ENCODE data around the gene ACACB. TPM values are rescaled to one million over a fixed set of nuclear protein-coding genes. Genes with fewer than 3 reads are reported as not detected.
A peak's percentile ranks its signal among the peaks of the same experiment; 100 is the strongest.

The ACACB gene
- total RNA-seq, 4 donors from 2014 or later: 69.5 to 132 (median 93.6) TPM

GRCh38 chr12:109131154-109132050, 15.0 kb downstream of the ACACB start:
- peaks cover 0 to 3% (median under 1%) of the 10 kb centered on the region in 4 donors for H3K4me1 ChIP-seq
- 53 to 71% methylated on average over 3 to 24 of the region's 24 CpGs for WGBS, 2 donors (ENCODE audit: low coverage in 1 of 2)

GRCh38 chr12:109134186-109134917, 18.0 kb downstream of the ACACB start:
- WGBS, 2 donors (ENCODE audit: low coverage in 1 of 2): 43 to 51% methylated on average over 1 to 6 of the region's 6 CpGs
- Histone ChIP-seq H3K4me1 (peaks cover 0 to 8% (median 0%) of the 10 kb centered on the region in 4 donors), H3K36me3 (peaks cover 0 to 3% (median 0%) of the 10 kb centered on the region in 4 donors), H3K27me3 (no peaks in the 10 kb centered on the region), H3K27ac (peak overlapping the region in 3 of 4 donors; percentile 30 to 53 (median 36)), H3K9me3 (no peaks in the 10 kb centered on the region), H3K4me3 (no peak overlapping the region)
- in situ Hi-C loops (cut with MboI; ENCODE audit: low pct_ligation_motif_present in 1 of 4, low pct_unique_long_range_greater_than_20kb in 1 of 4, low sequenced_read_pairs in 3 of 4) (no loop called here), intact Hi-C loops (cut with DNase I; ENCODE audit: low total_unique reads) (no loop called here)
- TF ChIP-seq POLR2A (IDR thresholded peaks at IDR 0.05): no peak
- no peak for TF ChIP-seq POLR2AphosphoS5 (IDR thresholded peaks at IDR 0.05)
- TF ChIP-seq CTCF (IDR thresholded peaks at IDR 0.05): peak; percentile 30 to 49 (median 41)
- DNase-seq: no peak

More at GRCh38 chr12:109131154-109132050, 15.0 kb downstream of the ACACB start:
- Histone ChIP-seq H3K27ac (peak overlapping the region; percentile 7 to 79 (median 57)), H3K4me3 (no peak overlapping the region), H3K36me3 (peaks cover 0 to 3% (median 0%) of the 10 kb centered on the region in 4 donors), H3K9me3 (no peaks in the 10 kb centered on the region), H3K27me3 (no peaks in the 10 kb centered on the region)
- DNase-seq: peak; percentile 44
- in situ Hi-C loops (cut with MboI; ENCODE audit: low pct_ligation_motif_present in 1 of 4, low pct_unique_long_range_greater_than_20kb in 1 of 4, low sequenced_read_pairs in 3 of 4) (no loop called here), intact Hi-C loops (cut with DNase I; ENCODE audit: low total_unique reads) (loop anchor here (1.0 kb wide), 1 partner anchor 32 kb away; no protein-coding TSS in a partner anchor)
- TF ChIP-seq POLR2A (IDR thresholded peaks at IDR 0.05): no peak
- no peak for TF ChIP-seq CTCF (IDR thresholded peaks at IDR 0.05)
- TF ChIP-seq POLR2AphosphoS5 (IDR thresholded peaks at IDR 0.05): no peak
- no peak for TF ChIP-seq EP300 (IDR thresholded peaks at IDR 0.05; ENCODE audit: low read depth)

GRCh38 chr12:109137055-109137454, 20.7 kb downstream of the ACACB start:
- H3K27me3 ChIP-seq: no peaks in the 10 kb centered on the region
- no peak for TF ChIP-seq CTCF (IDR thresholded peaks at IDR 0.05)
- no peak for TF ChIP-seq EP300 (IDR thresholded peaks at IDR 0.05; ENCODE audit: low read depth)
- TF ChIP-seq POLR2AphosphoS5 (IDR thresholded peaks at IDR 0.05): no peak
- TF ChIP-seq POLR2A (IDR thresholded peaks at IDR 0.05): no peak
- no peak for DNase-seq
- H3K27ac ChIP-seq: peak overlapping the region; percentile 6 to 33 (median 22)
- intact Hi-C loops (cut with DNase I; ENCODE audit: low total_unique reads): no loop called here
- H3K4me1 ChIP-seq: peaks cover 0 to 8% (median 0%) of the 10 kb centered on the region in 4 donors
- WGBS, 2 donors (ENCODE audit: low coverage in 1 of 2): 60 to 83% methylated on average over 2 of the region's 2 CpGs
- H3K36me3 ChIP-seq: peaks cover 0 to 6% (median 2%) of the 10 kb centered on the region in 4 donors
- in situ Hi-C loops (cut with MboI; ENCODE audit: low pct_ligation_motif_present in 1 of 4, low pct_unique_long_range_greater_than_20kb in 1 of 4, low sequenced_read_pairs in 3 of 4): no loop called here
- H3K4me3 ChIP-seq: no peak overlapping the region
- H3K9me3 ChIP-seq: no peaks in the 10 kb centered on the region

- Histone ChIP-seq H3K9me3 (no peaks in the 10 kb centered on the region), H3K4me3 (no peak overlapping the region), H3K36me3 (peaks cover 0 to 6% (median 2%) of the 10 kb centered on the region in 4 donors), H3K27ac (no peak overlapping the region), H3K4me1 (peaks cover 0 to 22% (median 4%) of the 10 kb centered on the region in 4 donors), H3K27me3 (no peaks in the 10 kb centered on the region)
- 94% methylated on average over 9 of the region's 9 CpGs; no CpG with 5 or more reads in 1 of the 2 donors for WGBS, 2 donors (ENCODE audit: low coverage in 1 of 2)
- no peak for DNase-seq
- in situ Hi-C loops (cut with MboI; ENCODE audit: low pct_ligation_motif_present in 1 of 4, low pct_unique_long_range_greater_than_20kb in 1 of 4, low sequenced_read_pairs in 3 of 4): no loop called here
- intact Hi-C loops (cut with DNase I; ENCODE audit: low total_unique reads): no loop called here
- no peak for TF ChIP-seq CTCF (IDR thresholded peaks at IDR 0.05)
- no peak for TF ChIP-seq EP300 (IDR thresholded peaks at IDR 0.05; ENCODE audit: low read depth)
- no peak for TF ChIP-seq POLR2AphosphoS5 (IDR thresholded peaks at IDR 0.05)
- no peak for TF ChIP-seq POLR2A (IDR thresholded peaks at IDR 0.05)
Measured at GRCh38 chr12:109139360-109139759, 23.0 kb downstream of the ACACB start.
